ES-I3 (cell line): Measurements from ENCODE around the gene ZBED4.

ENCODE experiments used
- H3K36me3 ChIP-seq: 2 replicates; pipeline ENCODE4 v1.6.1; 2013; ENCODE audit warnings: mild to moderate bottlenecking, low read length, control low read depth, moderate library complexity; ENCODE audit not compliant: insufficient read depth
- H3K4me1 ChIP-seq: 2 replicates; pipeline ENCODE4 v1.6.1; 2013; ENCODE audit warnings: mild to moderate bottlenecking, control low read depth, low read length; ENCODE audit not compliant: insufficient read depth
- H3K9ac ChIP-seq: 2 replicates; pipeline ENCODE4 v1.6.1; 2013; ENCODE audit warnings: low read depth, mild to moderate bottlenecking, low read length, moderate library complexity
- H3K9me3 ChIP-seq: 2 replicates; pipeline ENCODE4 v1.6.1; 2013; ENCODE audit warnings: mild to moderate bottlenecking, low read length, moderate library complexity; ENCODE audit not compliant: control insufficient read depth, insufficient read depth

The ZBED4 gene

DNA sequence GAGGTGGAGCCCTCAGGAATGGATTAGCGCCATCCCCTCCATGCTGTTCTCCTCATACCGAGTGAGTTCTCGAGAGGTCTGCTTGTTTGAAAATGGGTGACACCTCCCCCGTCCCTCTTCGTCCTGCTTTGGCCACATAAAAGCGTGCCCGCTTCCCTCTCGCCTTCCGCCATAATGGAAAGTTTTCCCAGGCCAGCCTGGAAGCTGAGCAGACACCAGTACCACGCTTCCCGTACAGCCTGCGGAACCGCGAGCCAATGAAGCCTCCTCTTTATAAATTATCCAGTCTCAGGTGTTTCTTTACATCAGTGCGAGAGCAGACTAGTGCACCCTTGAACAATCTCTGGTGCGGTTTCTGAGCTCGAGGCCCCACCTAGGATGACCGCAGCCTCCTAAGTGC lies 51.8 kb downstream of the ZBED4 start:
- H3K9me3 ChIP-seq: no peaks in the 10 kb centered on the region
- H3K4me1 ChIP-seq: no peaks in the 10 kb centered on the region
- H3K36me3 ChIP-seq: no peaks in the 10 kb centered on the region; the same call in 1 of the 2 replicates
- no peak overlapping the region for H3K9ac ChIP-seq

DNA sequence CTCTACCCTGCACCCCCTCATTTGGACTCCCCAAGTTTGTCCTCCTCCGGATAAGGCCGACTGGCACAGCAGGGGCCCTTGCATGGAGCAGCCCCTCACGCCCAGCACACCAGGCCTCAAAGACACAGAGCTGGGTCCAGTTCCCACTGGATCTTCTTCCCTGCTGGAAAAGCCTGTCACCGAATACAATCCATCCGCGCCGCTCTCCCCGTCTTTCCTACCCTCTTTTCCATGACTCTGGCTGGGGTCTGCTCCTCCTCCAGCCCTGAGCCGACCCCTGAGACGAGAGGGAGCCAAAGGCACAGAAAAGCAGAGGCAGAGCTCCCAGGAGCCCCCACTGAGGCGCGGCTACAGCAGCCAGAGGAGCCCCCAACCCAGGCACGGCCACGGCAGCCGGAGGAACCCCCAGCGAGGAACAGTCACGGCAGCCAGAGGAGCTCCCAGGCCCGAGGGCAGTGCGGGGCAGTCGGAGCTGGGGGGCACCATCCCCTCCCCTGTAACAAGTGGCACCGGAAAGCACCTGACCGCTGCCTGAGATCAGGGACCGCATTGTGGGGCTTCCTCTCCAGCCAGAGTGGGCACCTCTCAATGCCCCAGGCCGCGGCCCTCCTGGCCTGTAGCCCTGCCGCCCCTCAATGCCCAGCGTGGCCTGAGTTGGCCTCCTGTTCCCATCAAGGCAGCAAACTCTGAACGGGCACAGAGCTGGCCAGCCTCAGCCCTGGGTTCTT lies 52.6 kb downstream of the ZBED4 start:
- Histone ChIP-seq H3K4me1 (no peaks in the 10 kb centered on the region), H3K9me3 (no peaks in the 10 kb centered on the region), H3K36me3 (no peaks in the 10 kb centered on the region; the same call in 1 of the 2 replicates), H3K9ac (no peak overlapping the region)

DNA sequence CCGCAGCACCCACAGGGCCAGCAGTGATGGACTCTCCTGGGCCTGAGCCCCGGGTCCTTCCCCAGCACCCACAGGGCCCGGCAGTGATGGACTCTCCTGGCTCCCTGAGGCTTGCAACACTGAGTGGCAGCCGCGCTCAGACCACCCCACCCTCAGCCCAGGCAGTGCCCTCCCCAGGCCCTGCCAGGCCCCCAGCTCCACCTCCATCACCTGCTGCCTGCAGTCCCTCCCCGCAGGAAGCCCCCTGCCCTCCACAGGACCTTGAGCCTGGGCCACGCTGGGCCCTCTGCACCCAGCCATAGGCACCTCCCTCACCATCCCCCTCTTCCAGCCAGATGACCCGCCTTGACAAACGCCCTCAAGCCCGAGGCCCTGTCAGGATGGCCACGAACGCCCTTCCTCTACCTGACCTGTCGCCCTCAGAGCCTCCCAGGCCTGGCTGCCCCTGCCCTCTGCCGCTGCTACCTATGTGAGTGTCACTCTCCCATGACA lies 53.2 kb downstream of the ZBED4 start:
- no peak overlapping the region for H3K9ac ChIP-seq
- no peaks in the 10 kb centered on the region for H3K9me3 ChIP-seq
- H3K36me3 ChIP-seq: no peaks in the 10 kb centered on the region; the same call in 1 of the 2 replicates
- no peaks in the 10 kb centered on the region for H3K4me1 ChIP-seq

DNA sequence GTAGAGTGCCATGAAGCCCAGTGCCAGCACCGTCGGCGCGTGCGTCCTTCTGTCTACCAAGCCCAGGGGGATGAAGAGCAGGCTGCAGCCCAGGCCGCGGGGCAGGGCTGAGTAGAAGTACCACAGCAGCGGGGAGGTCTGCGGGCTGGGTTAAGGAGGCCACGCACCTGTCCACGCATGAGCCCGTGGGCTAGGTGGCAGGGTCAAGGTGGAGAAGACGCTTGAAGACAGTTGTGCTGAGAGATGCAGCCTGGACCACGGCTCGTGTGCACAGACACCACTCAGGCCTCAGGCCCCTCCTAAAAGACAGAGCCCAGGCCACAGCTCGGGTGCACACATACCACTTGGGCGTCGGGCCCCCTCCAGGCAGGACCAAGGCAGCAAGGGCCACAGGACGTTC lies 54.2 kb downstream of the ZBED4 start:
- Histone ChIP-seq H3K9me3 (no peaks in the 10 kb centered on the region), H3K9ac (no peak overlapping the region), H3K36me3 (no peaks in the 10 kb centered on the region; the same call in 1 of the 2 replicates), H3K4me1 (no peaks in the 10 kb centered on the region)

DNA sequence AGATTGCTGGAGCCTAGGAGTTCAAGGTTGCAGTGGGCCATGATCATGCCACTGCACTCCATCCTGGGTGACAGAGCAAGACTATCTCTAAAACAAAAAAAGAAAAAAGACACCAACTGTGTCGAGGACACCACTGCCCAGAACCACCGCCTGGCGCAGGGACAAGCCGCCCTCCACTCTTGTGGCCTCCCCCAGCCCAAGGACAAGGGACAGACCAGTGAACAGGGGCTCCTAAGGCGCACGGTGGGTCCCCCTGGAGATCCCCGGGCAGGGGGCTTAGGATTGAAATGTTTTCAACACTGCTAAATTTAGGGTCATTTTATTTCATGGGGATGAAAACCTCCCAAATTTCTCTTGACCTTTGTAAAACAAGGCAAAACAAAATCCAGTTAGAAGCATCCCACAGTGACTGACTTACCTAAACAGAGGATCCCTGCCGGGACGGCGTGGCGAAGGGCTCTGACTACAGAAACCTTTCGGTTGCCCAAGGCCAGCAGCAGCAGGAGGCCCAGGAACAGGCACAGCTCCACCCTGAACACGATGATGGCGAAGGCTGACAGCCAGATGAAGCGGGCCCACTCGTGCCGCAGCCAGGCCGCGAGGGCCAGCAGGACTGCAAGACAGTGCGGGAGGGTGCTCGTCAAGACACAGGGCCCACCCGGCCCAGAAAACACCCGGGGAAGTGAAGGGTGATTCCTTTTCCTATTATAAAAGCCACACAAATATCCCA lies 56.0 kb downstream of the ZBED4 start:
- Histone ChIP-seq H3K9ac (no peak overlapping the region), H3K4me1 (no peaks in the 10 kb centered on the region), H3K9me3 (no peaks in the 10 kb centered on the region), H3K36me3 (no peaks in the 10 kb centered on the region)

DNA sequence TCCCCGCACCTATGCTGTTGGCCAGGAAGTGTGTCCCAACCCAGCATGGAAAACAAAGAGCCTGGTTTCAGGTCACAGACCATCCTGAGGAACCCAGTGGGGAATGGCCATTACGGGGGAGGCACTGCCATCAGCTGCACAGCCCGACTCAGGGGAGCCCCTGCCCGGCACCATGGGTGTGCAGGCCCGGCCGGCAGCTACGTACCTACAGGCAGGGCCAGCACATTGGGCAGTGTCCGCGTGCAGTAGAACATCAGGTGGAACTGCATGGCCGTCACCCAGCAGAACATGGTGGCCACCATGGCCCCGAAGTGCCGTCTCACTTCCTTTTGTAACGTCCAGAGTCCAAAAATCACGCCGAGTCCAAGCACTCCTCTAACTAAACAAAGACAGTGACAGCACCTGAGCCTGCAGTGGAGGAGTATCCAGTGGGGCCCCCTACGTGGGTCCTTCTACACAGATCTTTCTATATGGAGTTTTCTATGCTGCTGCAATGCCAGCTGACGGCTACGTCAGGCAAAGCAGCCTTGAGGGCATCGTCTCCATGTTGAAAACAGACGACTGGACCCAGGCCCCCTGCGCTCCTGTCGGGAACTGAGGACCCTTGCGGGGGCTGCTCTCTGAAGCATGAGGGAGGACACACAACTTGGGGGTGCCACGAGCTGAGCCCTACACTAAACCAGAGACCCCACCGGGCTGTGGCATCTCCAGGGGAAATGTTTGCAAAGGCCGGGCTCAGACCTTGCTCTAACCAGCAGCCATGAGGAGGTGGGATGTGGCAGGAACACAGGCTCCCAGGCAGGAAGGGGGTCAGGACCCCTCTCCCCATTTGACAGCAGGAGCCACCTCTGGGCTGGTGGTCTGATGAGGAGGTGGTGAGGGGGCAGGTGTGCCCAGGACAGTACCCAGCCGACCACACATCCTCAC lies 56.8 kb downstream of the ZBED4 start:
- Histone ChIP-seq H3K9ac (no peak overlapping the region), H3K9me3 (no peaks in the 10 kb centered on the region), H3K36me3 (no peaks in the 10 kb centered on the region), H3K4me1 (no peaks in the 10 kb centered on the region)

DNA sequence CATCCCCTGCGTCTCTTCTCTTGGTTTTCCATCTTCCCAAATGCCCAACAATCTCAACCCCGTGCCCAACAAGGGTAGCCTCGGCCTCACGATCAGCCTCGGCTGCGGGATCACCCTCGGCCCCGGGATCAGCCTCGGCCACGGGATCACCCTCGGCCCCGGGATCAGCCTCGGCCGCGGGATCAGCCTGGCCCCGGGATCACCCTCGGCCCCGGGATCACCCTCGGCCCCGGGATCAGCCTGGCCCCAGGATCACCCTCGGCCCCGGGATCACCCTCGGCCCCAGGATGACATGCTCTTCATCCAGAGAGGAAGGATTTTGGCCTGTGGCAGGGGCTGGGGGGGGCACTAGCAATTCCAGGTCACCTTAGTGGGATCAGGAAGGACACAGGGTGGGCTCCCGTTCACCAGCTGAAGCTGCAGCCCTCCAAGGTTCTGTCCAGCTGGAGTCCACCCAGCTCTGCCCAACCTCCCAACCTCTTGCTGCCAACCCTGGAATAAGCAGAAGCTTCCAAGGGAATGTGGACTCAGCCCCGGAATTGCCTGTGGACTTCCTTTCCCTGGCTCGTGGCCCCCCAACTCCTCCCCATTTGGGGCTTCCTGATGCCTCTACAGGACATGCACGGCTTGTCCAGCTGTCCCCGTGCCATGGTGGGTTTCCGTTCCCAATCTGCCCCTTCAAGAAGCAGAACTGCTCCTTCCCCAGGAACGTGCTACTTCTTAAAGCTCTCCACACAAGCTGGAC lies 58.4 kb downstream of the ZBED4 start:
- no peaks in the 10 kb centered on the region for H3K9me3 ChIP-seq
- no peaks in the 10 kb centered on the region for H3K36me3 ChIP-seq
- H3K9ac ChIP-seq: no peak overlapping the region
- no peaks in the 10 kb centered on the region for H3K4me1 ChIP-seq

DNA sequence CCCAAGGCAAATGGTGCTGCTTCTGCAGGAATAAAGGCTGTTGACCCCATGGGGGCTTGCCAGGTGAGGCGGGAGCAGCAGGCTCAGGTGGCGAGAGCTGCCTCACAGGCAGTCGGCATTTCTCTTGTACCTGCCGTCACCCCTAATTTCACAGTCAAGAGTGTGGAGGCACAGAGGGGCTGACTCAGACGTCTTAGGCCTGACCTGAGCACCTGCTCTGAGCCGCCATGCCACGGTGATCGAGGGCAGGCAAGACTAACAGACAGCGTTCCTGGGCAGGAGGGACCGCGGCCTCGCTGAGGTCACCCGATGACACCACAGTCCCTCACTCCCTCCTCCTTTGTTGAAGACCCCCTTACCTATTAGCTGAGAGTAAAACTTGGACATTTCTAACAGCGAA lies 59.4 kb downstream of the ZBED4 start:
- no peaks in the 10 kb centered on the region for H3K36me3 ChIP-seq
- no peaks in the 10 kb centered on the region for H3K9me3 ChIP-seq
- no peaks in the 10 kb centered on the region for H3K4me1 ChIP-seq
- no peak overlapping the region for H3K9ac ChIP-seq

DNA sequence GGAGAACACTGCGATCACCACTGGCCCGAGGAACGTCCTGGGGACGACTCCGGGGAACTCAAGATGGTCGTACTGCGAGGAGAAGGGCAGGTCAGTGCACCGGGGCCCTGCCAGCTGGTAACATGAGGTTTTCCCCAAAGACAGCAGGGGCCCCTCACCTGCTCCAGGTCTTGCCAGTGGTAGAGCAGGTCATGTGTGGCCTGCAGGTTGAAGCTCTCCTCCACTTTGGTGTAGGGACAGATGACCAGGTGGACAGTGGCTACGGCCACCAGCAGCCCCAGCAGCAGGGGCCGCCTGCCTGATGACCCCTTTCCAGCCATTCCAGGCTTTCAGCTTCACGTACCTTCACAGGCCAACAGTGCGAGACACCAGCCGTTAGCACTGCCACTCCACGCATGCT lies 59.8 kb downstream of the ZBED4 start:
- H3K9me3 ChIP-seq: no peaks in the 10 kb centered on the region
- H3K4me1 ChIP-seq: no peaks in the 10 kb centered on the region
- no peaks in the 10 kb centered on the region for H3K36me3 ChIP-seq
- no peak overlapping the region for H3K9ac ChIP-seq

DNA sequence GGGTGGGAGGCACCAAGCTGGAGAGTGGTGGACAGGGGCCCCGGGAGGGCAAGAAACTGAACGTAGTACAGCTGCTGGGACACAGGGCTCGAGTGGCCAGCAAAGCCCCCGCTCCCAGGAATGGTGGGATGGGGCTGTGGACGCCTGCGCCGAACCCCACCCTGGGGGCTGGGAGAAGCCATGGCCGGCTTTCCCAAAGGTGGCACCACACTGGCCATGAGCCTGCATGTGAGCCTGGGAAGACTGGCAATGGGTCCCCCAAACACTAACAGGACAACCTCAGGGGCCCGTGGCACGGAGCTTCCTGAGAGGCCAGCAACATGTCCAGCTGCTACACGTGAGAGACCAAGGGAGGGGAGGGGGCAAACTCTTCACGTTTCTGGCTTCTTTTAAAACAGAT lies 60.6 kb downstream of the ZBED4 start:
- Histone ChIP-seq H3K36me3 (no peaks in the 10 kb centered on the region), H3K9ac (no peak overlapping the region), H3K4me1 (peaks cover 2% of the 10 kb centered on the region; the same call in 1 of the 2 replicates), H3K9me3 (no peaks in the 10 kb centered on the region)

DNA sequence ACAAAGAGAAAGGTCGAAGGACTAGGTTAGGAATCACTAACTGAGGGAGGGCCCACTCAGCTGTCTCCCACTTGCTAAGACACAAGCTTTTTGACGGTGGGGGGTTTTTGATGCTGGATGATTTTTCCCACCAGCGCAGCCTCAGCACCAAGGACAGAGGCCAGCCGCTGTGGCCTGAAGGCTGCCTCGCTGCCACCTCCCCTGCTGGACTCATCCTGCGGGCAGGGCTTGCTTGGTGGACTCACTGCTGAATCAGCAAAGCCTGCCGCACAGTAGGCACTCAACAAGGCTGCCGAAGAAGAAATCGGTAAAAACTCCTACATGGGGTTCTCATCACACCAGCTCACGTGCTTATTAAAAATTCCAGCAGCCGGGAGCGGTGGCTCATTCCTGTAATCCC lies 62.0 kb downstream of the ZBED4 start:
- Histone ChIP-seq H3K4me1 (peaks cover 3% of the 10 kb centered on the region; the same call in 1 of the 2 replicates), H3K9me3 (no peaks in the 10 kb centered on the region), H3K9ac (no peak overlapping the region), H3K36me3 (no peaks in the 10 kb centered on the region)

DNA sequence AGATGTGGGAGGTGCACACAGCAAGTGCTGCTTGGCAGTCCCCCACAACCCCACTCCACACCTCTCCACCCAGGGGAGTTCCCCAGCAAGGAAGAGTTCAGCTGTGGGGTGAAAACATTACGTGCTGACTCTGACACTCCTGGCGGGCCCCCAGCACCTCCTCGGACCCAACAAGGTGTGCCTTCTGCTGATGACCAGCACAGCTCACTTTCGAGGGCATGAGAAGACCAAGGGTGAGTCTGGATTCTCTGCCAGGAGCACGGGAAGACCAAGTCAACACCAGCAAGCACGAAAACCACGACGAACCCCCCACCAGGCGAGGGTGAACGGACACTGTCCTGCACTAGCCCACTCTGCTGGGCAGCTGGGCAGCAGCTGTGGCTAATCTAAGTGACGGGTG lies 63.2 kb downstream of the ZBED4 start:
- H3K9ac ChIP-seq: no peak overlapping the region; the same call in 1 of the 2 replicates
- no peaks in the 10 kb centered on the region for H3K36me3 ChIP-seq
- H3K4me1 ChIP-seq: peaks cover 3% of the 10 kb centered on the region; the same call in 1 of the 2 replicates

DNA sequence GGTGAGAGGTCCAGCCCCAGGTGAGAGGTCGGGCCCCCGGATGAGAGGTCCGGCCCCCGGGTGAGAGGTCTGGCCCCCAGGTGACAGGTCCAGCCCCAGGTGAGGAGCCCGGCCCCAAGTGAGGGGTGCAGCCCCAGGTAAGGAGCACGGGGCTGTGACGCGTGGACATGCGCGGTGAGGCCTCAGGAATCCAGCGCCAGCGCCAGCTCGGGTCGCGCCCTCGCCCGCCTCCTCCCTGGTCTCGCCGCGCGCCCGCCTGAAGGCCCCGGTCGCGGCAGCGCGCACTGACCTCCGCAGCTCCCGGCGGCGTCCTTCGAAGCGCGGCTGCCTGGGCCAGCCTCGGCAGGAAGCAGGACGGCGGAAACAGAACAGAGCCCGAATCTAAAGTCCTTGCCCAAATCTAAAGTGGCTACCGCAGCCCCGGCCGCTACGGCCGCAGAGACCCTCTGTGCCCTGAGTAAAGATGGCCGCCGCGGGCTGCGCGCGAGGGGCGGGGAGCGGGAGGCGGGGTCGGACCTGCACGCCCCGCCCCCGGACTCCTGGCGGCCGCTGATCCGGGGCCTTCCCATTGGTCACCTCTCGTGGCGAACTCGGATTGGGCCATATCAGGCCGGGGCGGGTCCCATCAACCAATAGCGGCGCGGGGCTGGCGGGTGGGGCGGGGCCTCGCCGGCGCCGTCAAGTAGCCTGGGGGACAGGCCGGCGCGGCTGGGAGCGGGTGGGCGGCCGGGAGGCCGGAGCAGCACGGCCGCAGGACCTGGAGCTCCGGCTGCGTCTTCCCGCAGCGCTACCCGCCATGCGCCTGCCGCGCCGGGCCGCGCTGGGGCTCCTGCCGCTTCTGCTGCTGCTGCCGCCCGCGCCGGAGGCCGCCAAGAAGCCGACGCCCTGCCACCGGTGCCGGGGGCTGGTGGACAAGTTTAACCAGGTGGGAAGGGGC lies 64.6 kb downstream of the ZBED4 start, which contains the start of the genes ALG12 and CRELD2:
Gene ALG12, minus strand, starts transcription at position 465 of the 937 bp plus-strand sequence. CDS start 4,673 bp downstream, outside the sequence.
Gene CRELD2, plus strand, starts transcription at position 661 of the 937 bp plus-strand sequence. Its CDS starts 136 bp downstream, at position 797.
- Histone ChIP-seq H3K9me3 (no peaks in the 10 kb centered on the region), H3K9ac (peak within 1 kb of the TSS; percentile 93), H3K36me3 (no peaks in the 10 kb centered on the region), H3K4me1 (peaks cover 3% of the 10 kb centered on the region; the same call in 1 of the 2 replicates)

More for the DNA sequence above, 63.2 kb downstream of the ZBED4 start:
- no peaks in the 10 kb centered on the region for H3K9me3 ChIP-seq
